CD4-positive, alpha-beta T cell treated with Interleukin-12 subunit alpha and Interleukin-12 subunit beta, for 1 hour (primary cell): ENCODE measurements around the gene ZNF479.
"Not testable (repeated sequence)": the region's sequence is repeated elsewhere in the genome, so short reads cannot be mapped to it uniquely, and the experiment has no call there.

Experiments used
- DNase-seq: peaks from one replicate; pipeline ENCODE4 v3.0.0-alpha.2; 2020

The ZNF479 gene

GRCh38 chr7:57132336-57132735 lies at the start of gene ZNF479:
Gene ZNF479, minus strand, starts transcription at chr7:57132436. Its CDS starts 112 bp downstream, at chr7:57132324.
- not testable (repeated sequence) for DNase-seq

- no peak for DNase-seq
Observed at GRCh38 chr7:57182031-57182430, 49.8 kb upstream of the ZNF479 start.

GRCh38 chr7:57181281-57181680 lies 49.0 kb upstream of the ZNF479 start:
- DNase-seq: no peak

- DNase-seq: no peak
Observed at GRCh38 chr7:57179776-57180415, 47.7 kb upstream of the ZNF479 start.

GRCh38 chr7:57178768-57179139 lies 46.5 kb upstream of the ZNF479 start:
- no peak for DNase-seq

- no peak for DNase-seq
Observed at GRCh38 chr7:57177856-57178767, 45.9 kb upstream of the ZNF479 start.

- no peak for DNase-seq
Observed at GRCh38 chr7:57176928-57177635, 44.8 kb upstream of the ZNF479 start.

GRCh38 chr7:57165285-57165899 lies 33.2 kb upstream of the ZNF479 start:
- DNase-seq: no peak

- DNase-seq: not testable (repeated sequence)
Observed at GRCh38 chr7:57120123-57120784, 12.0 kb downstream of the ZNF479 start.
